Psoas muscle (tissue), 8 donors: ENCODE data around the gene NR5A1. TPM values are rescaled to one million over a fixed set of nuclear protein-coding genes. Genes with fewer than 3 reads are reported as not detected.

ENCODE experiments used
- ATAC-seq, 4 donors: fragments of 200-7000 bp; cut with Tn5 transposase; one replicate each; pipeline ENCODE4 v1.9.1; 2020; ENCODE audit warnings: moderate library complexity in 3 of 4, mild to moderate bottlenecking in 2 of 4
- DNase-seq, 2 donors: peaks; one replicate each; pipeline ENCODE4 v3.0.0-alpha.2; 2020
- H3K27ac ChIP-seq: fragments of 200-600 bp; one replicate; pipeline ENCODE4 v1.8.0; 2022
- H3K27me3 ChIP-seq, 3 donors: fragments of 200-600 bp in 1 of 3; one replicate each; pipeline versions ENCODE4 v1.6.1 to v1.8.0; 2013 to 2022; ENCODE audit warnings: low read length in 2 of 3, mild to moderate bottlenecking in 2 of 3, moderate library complexity in 1 of 3; ENCODE audit not compliant: insufficient read depth in 3 of 3
- H3K36me3 ChIP-seq, 2 donors: fragments of 200-600 bp in 1 of 2; one replicate each; pipeline versions ENCODE4 v1.6.1 to v1.8.0; 2013 to 2022; ENCODE audit warnings: low read depth in 1 of 2, mild to moderate bottlenecking in 1 of 2, moderate library complexity in 1 of 2; ENCODE audit not compliant: insufficient read depth in 1 of 2
- H3K4me1 ChIP-seq: fragments of 200-600 bp; one replicate; pipeline ENCODE4 v1.8.0; 2022
- H3K4me3 ChIP-seq: fragments of 200-600 bp; one replicate; pipeline ENCODE4 v1.8.0; 2022; ENCODE audit warnings: mild to moderate bottlenecking
- H3K9me3 ChIP-seq: fragments of 200-600 bp; one replicate; pipeline ENCODE4 v1.8.0; 2022
- CTCF ChIP-seq: fragments of 200-600 bp; IDR thresholded peaks from one replicate; pipeline ENCODE4 v1.8.0; 2022; ENCODE audit warnings: antibody characterized with exemption
- WGBS, 3 donors: extraction: QIAGEN DNeasy Blood & Tissue Kit; methylation state at CpG; one replicate each; pipeline versions ENCODE4 v1.1.6 to v1.1.7; 2013; 5-methylcytosine and 5-hydroxymethylcytosine counted together
- intact Hi-C, 2 donors: fragments of 100-400 bp; cut with DNase I; formaldehyde crosslinking; loops; one replicate each; pipeline versions ENCODE4 v1.11.0 to v1.14.2; 2022
- polyA plus RNA-seq, 3 donors: library from polyadenylated mRNA; stranded (reverse); fragments of 200-250 nt; gene quantifications; one replicate each; pipeline ENCODE4 v1.2.3, GENCODE V29; 2013
- total RNA-seq, 4 donors: library from RNA; stranded (reverse); fragmentation: NEBNext Ultra II Directional in 2 of 4; extraction: Animal tissue kit (Norgen Biotek cat#: 25700) in 2 of 4; gene quantifications; one replicate each; pipeline versions ENCODE4 v1.2.1 to v1.2.4, GENCODE V29; 2021 to 2023
- donor health status: healthy with polysubstance abuse.
- donor health status: DM: no; HTN: no; CAD: no; lungs with moderate emphysema.
- donor health status: Bipolar disorder and iron deficiency.
- donor health status: healthy.
- donor health status: DM: yes; HTN: yes; CAD: no.
- donor health status: DM: no; HTN: no; CAD: no.
- donor health status: DM: no; HTN: no; CAD: no.
- donor health status: DM: yes; HTN: yes; CAD: no.

NR5A1 gene
- total and polyA plus RNA-seq, 7 donors, result 0.01 to 0.75 (median 0.35) TPM; not detected in 3

GRCh38 chr9:124437086-124437485 is 70.1 kb downstream of the NR5A1 start:
- no peak for TF ChIP-seq CTCF
- Histone ChIP-seq H3K4me1 (no peaks in the 10 kb centered on the region), H3K36me3 (no peaks in the 10 kb centered on the region), H3K27ac (no peak overlapping the region), H3K27me3 (peaks cover 0 to 17% (median 6%) of the 10 kb centered on the region in 3 donors), H3K4me3 (no peak overlapping the region), H3K9me3 (no peaks in the 10 kb centered on the region)
- WGBS, 3 donors, result 94 to 97% (median 96%) methylated on average over 3 of the region's 3 CpGs
- intact Hi-C loops, result no loop called here
- DNase-seq (no peak), ATAC-seq (no peak)

GRCh38 chr9:124436320-124436719 is 70.9 kb downstream of the NR5A1 start:
- no peak for TF ChIP-seq CTCF
- Histone ChIP-seq H3K4me1 (no peaks in the 10 kb centered on the region), H3K27me3 (peaks cover 0 to 9% (median 4%) of the 10 kb centered on the region in 3 donors), H3K27ac (no peak overlapping the region), H3K36me3 (no peaks in the 10 kb centered on the region), H3K4me3 (no peak overlapping the region), H3K9me3 (no peaks in the 10 kb centered on the region)
- intact Hi-C loops, result no loop called here
- ATAC-seq (no peak), DNase-seq (no peak)

Other genes starting within 250 kb of the NR5A1 start
- 10 to 100 TPM in 2 of 4 donors, 1 to 10 TPM in 2; 5.3 to 16.0 (median 9.7) TPM for gene NEK6, start 249.4 kb downstream of the NR5A1 start, total RNA-seq
- gene NEK6, start 249.4 kb downstream of the NR5A1 start, polyA plus RNA-seq, result 1 to 10 TPM; 2.0 to 4.7 (median 4.2) TPM
- gene PSMB7, start 92.0 kb downstream of the NR5A1 start, total RNA-seq, result 100 to 1,000 TPM; 144 to 189 (median 168) TPM
- gene PSMB7, start 92.0 kb downstream of the NR5A1 start, polyA plus RNA-seq, result 100 to 1,000 TPM; 247 to 421 (median 332) TPM
- gene ADGRD2, start 56.9 kb downstream of the NR5A1 start, total RNA-seq, result not detected
- not detected for gene ADGRD2, start 56.9 kb downstream of the NR5A1 start, polyA plus RNA-seq